HG02610 (cell line): ENCODE data around the gene BOD1L2.

ENCODE experiments used
- ATAC-seq: cut with Tn5 transposase; IDR thresholded peaks from one replicate; pipeline ENCODE4 v1.9.1; 2021; ENCODE audit warnings: mild to moderate bottlenecking, moderate library complexity; ENCODE audit not compliant: unreplicated experiment

BOD1L2 gene

GRCh38 chr18:57149531-57149930, 2.6 kb downstream of the BOD1L2 start:
- no peak for ATAC-seq

- no peak for ATAC-seq
Observed at GRCh38 chr18:57150081-57150480, 3.2 kb downstream of the BOD1L2 start.

GRCh38 chr18:57150828-57151227, 3.9 kb downstream of the BOD1L2 start:
- no peak for ATAC-seq

GRCh38 chr18:57154191-57154830, 7.4 kb downstream of the BOD1L2 start:
- no peak for ATAC-seq

- no peak for ATAC-seq
Observed at GRCh38 chr18:57164401-57164800, 17.5 kb downstream of the BOD1L2 start.

- no peak for ATAC-seq
Observed at GRCh38 chr18:57167617-57168308, 20.9 kb downstream of the BOD1L2 start.

- ATAC-seq = no peak
Observed at GRCh38 chr18:57171026-57171425, 24.1 kb downstream of the BOD1L2 start.

GRCh38 chr18:57175532-57175931, 28.6 kb downstream of the BOD1L2 start:
- no peak for ATAC-seq

GRCh38 chr18:57185434-57185833, 38.5 kb downstream of the BOD1L2 start:
- ATAC-seq = no peak

GRCh38 chr18:57188851-57189557, 42.1 kb downstream of the BOD1L2 start:
- ATAC-seq = no peak

GRCh38 chr18:57190026-57190425, 43.1 kb downstream of the BOD1L2 start:
- ATAC-seq = no peak

- ATAC-seq = no peak
Observed at GRCh38 chr18:57194070-57194469, 47.2 kb downstream of the BOD1L2 start.

GRCh38 chr18:57194622-57195021, 47.7 kb downstream of the BOD1L2 start:
- no peak for ATAC-seq

- ATAC-seq = no peak
Observed at GRCh38 chr18:57195341-57195740, 48.5 kb downstream of the BOD1L2 start.

- no peak for ATAC-seq
Observed at GRCh38 chr18:57197261-57197660, 50.4 kb downstream of the BOD1L2 start.

- no peak for ATAC-seq
Observed at GRCh38 chr18:57198073-57198472, 51.2 kb downstream of the BOD1L2 start.
